AG09309 (cell line): ENCODE data around the gene SND1.

ENCODE experiments used
- DNase-seq: peaks from one replicate; pipeline ENCODE4 v3.0.0-alpha.2; 2010; ENCODE audit warnings: low read depth
- H3K4me3 ChIP-seq: 2 replicates; pipeline ENCODE4 v1.5.1; 2011; ENCODE audit warnings: mild to moderate bottlenecking, low read depth, low read length, moderate library complexity; ENCODE audit not compliant: control insufficient read depth
- CTCF ChIP-seq: IDR thresholded peaks from 2 replicates; pipeline ENCODE4 v1.5.1; 2011; ENCODE audit warnings: mild to moderate bottlenecking, low read depth, low read length, inconsistent platforms; ENCODE audit not compliant: insufficient read depth, control insufficient read depth; ENCODE audit errors: missing control alignments

The SND1 gene

GRCh38 chr7:127894588-127894987, 242.6 kb downstream of the SND1 start:
- no peak for DNase-seq
- no peak overlapping the region for H3K4me3 ChIP-seq
- TF ChIP-seq CTCF = no peak

GRCh38 chr7:127895360-127895759, 243.4 kb downstream of the SND1 start:
- no peak for TF ChIP-seq CTCF
- H3K4me3 ChIP-seq = no peak overlapping the region
- no peak for DNase-seq

GRCh38 chr7:127895814-127896280, 243.9 kb downstream of the SND1 start:
- no peak for DNase-seq
- TF ChIP-seq CTCF = no peak
- H3K4me3 ChIP-seq = no peak overlapping the region

- no peak for DNase-seq
- TF ChIP-seq CTCF = no peak
- H3K4me3 ChIP-seq = no peak overlapping the region
Observed at GRCh38 chr7:127896659-127897058, 244.7 kb downstream of the SND1 start.

GRCh38 chr7:127897704-127898454, 245.9 kb downstream of the SND1 start:
- no peak overlapping the region for H3K4me3 ChIP-seq
- no peak for DNase-seq
- TF ChIP-seq CTCF = no peak

GRCh38 chr7:127899411-127899810, 247.4 kb downstream of the SND1 start:
- no peak overlapping the region for H3K4me3 ChIP-seq
- no peak for DNase-seq
- no peak for TF ChIP-seq CTCF
